ENCODE results near the gene EMILIN2.
"Not testable (repeated sequence)": the region's sequence is repeated elsewhere in the genome, so short reads cannot be mapped to it uniquely, and the experiment has no call there.

The EMILIN2 gene

GRCh38 chr18:2846636-2847316 lies at the start of gene EMILIN2:
EMILIN2 (plus strand) TSS chr18:2847006; CDS start chr18:2847189, 183 bp downstream.
- DNase-seq (ENCODE audit: low read depth, low spot score) = no peak

DNA sequence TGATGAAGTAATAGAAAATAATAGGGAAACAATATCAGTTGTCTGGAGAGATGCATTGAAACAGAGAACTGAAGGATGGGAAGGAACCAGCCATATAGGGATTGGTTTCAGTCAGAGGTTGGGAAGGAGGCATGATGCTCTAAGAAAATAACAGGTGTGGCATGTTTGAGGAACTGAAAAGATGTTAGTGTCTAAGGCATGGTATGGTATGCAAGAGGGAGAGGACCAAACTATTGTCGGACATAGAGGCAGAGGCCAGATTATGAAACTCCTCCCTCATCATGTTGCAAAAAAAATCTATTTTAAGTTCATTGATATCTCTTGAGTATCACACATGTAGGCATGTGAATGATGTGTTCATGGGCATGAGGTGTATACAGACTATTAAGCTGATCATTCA lies 48.9 kb upstream of the EMILIN2 start:
- no peak for DNase-seq (ENCODE audit: low read depth, low spot score)

- DNase-seq (ENCODE audit: low read depth, low spot score) = no peak
Observed at GRCh38 chr18:2799369-2799768, 47.4 kb upstream of the EMILIN2 start.

- DNase-seq (ENCODE audit: low read depth, low spot score) = no peak
Observed at GRCh38 chr18:2805970-2806943, 40.5 kb upstream of the EMILIN2 start.

DNA sequence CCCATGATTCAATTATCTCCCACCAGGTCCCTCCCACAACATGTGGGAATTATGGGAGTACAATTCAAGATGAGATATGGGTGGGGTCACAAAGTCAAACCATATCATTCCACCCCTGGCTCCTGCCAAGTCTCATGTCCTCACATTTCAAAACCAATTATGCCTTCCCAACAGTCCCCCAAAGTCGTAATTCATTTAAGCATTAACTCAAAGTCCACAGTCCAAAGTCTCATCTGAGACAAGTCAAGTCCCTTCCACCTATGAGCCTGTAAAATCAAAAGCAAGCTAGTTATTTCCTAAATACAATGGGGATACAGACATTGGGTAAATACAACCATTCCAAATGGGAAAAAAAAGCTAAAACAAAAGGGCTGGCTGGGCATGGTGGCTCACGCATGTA lies 38.2 kb upstream of the EMILIN2 start:
- DNase-seq (ENCODE audit: low read depth, low spot score) = not testable (repeated sequence)

DNA sequence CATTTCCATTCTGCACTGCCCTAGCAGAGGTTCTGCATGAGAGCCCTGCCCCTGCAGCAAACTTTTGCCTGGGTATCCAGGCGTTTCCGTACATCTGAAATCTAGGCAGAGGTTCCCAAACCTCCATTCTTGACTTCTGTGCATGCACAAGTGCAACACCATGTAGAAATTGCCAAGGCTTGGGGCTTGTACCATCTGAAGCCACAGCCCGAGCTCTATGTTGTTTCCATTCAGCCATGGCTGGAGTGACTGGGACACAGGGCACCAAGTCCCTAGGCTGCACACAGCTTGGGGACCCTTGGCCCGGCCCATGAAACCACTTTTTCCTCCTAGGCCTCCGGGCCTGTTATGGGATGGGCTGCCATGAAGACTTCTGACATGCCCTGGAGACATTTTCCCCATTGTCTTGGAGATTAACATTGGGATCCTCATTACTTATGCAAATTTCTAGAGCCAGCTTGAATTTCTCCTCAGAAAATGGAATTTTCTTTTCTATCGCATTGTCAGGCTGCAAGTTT lies 37.1 kb upstream of the EMILIN2 start:
- DNase-seq (ENCODE audit: low read depth, low spot score) = not testable (repeated sequence)

DNA sequence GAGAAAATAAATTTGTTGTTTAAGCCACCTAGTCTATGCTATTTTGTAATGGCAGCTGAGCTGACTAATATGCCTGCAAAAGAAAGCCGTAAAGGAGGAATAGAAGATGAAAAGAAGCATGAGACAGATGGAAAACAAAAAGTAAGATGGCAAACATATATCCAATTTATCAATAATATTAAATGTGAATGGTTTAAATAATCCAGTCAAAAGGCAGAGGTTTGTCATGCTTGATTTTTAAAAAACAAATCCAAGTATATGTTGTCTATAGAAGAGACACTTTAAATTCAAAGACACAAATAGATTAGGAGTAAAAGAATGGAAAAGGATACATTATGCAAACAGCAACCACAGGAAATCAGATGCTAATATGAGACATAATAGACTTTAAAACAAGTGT lies 35.4 kb upstream of the EMILIN2 start:
- DNase-seq (ENCODE audit: low read depth, low spot score) = no peak

DNA sequence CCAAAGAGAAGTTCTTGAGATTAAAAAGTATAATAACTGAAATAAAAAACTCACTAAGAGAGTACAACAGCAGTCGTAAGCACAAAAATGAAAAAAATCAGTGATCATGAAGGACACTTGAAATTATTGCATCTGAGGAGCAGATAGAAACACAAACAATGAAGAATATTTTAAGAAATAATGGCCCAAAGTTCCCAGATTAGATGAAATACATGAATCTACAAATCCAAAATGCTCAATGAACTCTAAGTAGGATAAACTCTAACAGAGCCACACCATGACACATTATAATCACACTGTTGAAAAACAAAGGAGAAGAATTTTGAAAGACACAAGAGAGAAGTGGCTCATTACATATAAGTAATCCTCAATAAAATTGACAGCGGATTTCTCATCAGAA lies 31.9 kb upstream of the EMILIN2 start:
- DNase-seq (ENCODE audit: low read depth, low spot score) = no peak

GRCh38 chr18:2818281-2818680 lies 28.5 kb upstream of the EMILIN2 start:
- no peak for DNase-seq (ENCODE audit: low read depth, low spot score)

GRCh38 chr18:2821695-2822094 lies 25.1 kb upstream of the EMILIN2 start:
- DNase-seq (ENCODE audit: low read depth, low spot score) = no peak

- no peak for DNase-seq (ENCODE audit: low read depth, low spot score)
Observed at GRCh38 chr18:2822213-2822921, 24.4 kb upstream of the EMILIN2 start.

- no peak for DNase-seq (ENCODE audit: low read depth, low spot score)
Observed at GRCh38 chr18:2823202-2823601, 23.6 kb upstream of the EMILIN2 start.

GRCh38 chr18:2823966-2824365 lies 22.8 kb upstream of the EMILIN2 start:
- DNase-seq (ENCODE audit: low read depth, low spot score) = no peak

GRCh38 chr18:2824865-2825264 lies 21.9 kb upstream of the EMILIN2 start:
- no peak for DNase-seq (ENCODE audit: low read depth, low spot score)

DNA sequence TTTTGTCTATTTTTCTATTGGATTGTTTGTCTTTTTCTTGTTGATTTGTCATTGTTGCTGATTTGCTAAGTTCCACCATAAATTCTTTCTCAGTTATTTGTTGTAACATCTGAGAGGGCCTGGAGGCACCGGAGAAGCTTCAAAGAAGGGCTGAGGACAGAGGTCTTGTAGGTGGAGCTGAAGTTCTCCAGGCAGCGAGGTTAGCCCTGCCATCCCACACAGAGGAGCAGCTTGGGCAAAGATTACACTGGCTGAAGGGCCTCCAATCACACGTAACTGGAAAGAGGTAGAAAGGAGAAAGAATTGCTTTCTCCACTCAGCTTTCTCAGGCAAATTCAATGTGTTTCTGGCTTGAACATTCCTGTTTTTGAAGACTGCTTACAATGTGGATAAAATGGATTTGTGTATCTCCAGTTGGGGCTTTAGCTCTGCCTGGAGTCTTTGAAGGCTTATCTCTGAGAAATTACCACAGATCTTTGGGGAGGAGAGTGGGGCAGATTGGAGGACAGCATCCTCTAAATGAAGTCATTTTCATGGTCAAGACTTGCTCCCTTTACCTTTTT lies 21.1 kb upstream of the EMILIN2 start:
- DNase-seq (ENCODE audit: low read depth, low spot score) = no peak

- DNase-seq (ENCODE audit: low read depth, low spot score) = no peak
Observed at GRCh38 chr18:2826581-2826980, 20.2 kb upstream of the EMILIN2 start.

DNA sequence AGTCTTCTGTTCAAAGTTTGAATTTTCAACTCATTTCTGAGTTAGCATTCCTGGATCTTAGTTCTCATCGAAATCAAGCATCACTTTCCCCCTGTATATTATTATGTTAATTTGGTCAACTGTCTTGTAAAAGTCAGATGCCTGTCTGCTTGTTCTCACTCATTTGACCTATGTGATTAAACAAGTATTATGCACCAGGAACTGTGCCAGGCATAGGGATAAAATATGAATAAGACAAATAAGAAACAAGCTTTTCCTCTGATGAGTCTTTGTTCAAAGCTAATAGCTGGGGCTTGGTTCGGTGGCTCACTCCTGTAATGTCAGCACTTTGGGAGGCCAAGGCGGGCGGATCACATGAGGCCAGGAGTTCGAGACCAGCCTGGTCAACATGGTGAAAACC lies 19.7 kb upstream of the EMILIN2 start:
- no peak for DNase-seq (ENCODE audit: low read depth, low spot score)

- DNase-seq (ENCODE audit: low read depth, low spot score) = not testable (repeated sequence)
Observed at GRCh38 chr18:2836118-2836517, 10.7 kb upstream of the EMILIN2 start.

GRCh38 chr18:2837290-2837689 lies 9.5 kb upstream of the EMILIN2 start:
- DNase-seq (ENCODE audit: low read depth, low spot score) = not testable (repeated sequence)

- no peak for DNase-seq (ENCODE audit: low read depth, low spot score)
Observed at GRCh38 chr18:2839202-2839601, 7.6 kb upstream of the EMILIN2 start.

GRCh38 chr18:2840521-2840920 lies 6.3 kb upstream of the EMILIN2 start:
- DNase-seq (ENCODE audit: low read depth, low spot score) = no peak

GRCh38 chr18:2843146-2843545 lies 3.7 kb upstream of the EMILIN2 start:
- DNase-seq (ENCODE audit: low read depth, low spot score) = no peak
